HepG2 (cell line): ENCODE results near the gene CLBA1. TPM values are rescaled to one million over a fixed set of nuclear protein-coding genes. Genes with fewer than 3 reads are reported as not detected.
A peak's percentile ranks its signal among the peaks of the same experiment; 100 is the strongest.

Experiments used
- BRD4 ChIP-seq: sonication (generic); formaldehyde crosslinking; IDR thresholded peaks from 2 replicates; pipeline ENCODE4 v1.4.0; 2020; ENCODE audit warnings: missing genetic modification reagents
- FOXA3 ChIP-seq: IDR thresholded peaks from 2 replicates; pipeline ENCODE4 v1.6.1; 2016; ENCODE audit warnings: missing genetic modification reagents, missing compliant biosample characterization
- KLF11 ChIP-seq: IDR thresholded peaks from 2 replicates; pipeline ENCODE4 v1.6.1; 2016; ENCODE audit warnings: missing compliant biosample characterization
- LCORL ChIP-seq, 2 experiments: fragments of 450-650 bp in 1 of 2; sonication (generic) in 1 of 2; formaldehyde crosslinking in 1 of 2; IDR thresholded peaks; 2 replicates each; pipeline versions ENCODE4 v1.5.0 to v1.6.1; 2017 to 2020; ENCODE audit warnings: antibody characterized with exemption in 1 of 2, missing genetic modification reagents in 1 of 2
- MLLT10 ChIP-seq: sonication (generic); formaldehyde crosslinking; IDR thresholded peaks from 2 replicates; pipeline ENCODE4 v1.4.0; 2020; ENCODE audit warnings: missing genetic modification reagents
- NFIB ChIP-seq: sonication (generic); formaldehyde crosslinking; IDR thresholded peaks from 2 replicates; pipeline ENCODE4 v1.9.0; 2021; ENCODE audit warnings: missing genetic modification reagents, mild to moderate bottlenecking, borderline replicate concordance
- RARA ChIP-seq: IDR thresholded peaks from 2 replicates; pipeline ENCODE4 v1.6.1; 2016; ENCODE audit warnings: missing genetic modification reagents, missing compliant biosample characterization
- ZC3H13 ChIP-seq: sonication (generic); formaldehyde crosslinking; IDR thresholded peaks from 2 replicates; pipeline ENCODE4 v1.8.1; 2023; ENCODE audit warnings: mild to moderate bottlenecking, missing genetic modification reagents, moderate library complexity
- ZNF260 ChIP-seq: sonication (generic); formaldehyde crosslinking; IDR thresholded peaks from 2 replicates; pipeline ENCODE4 v1.4.0; 2020; ENCODE audit warnings: missing genetic modification reagents, low read depth, mild to moderate bottlenecking, borderline replicate concordance
- ZNF296 ChIP-seq: sonication (generic); formaldehyde crosslinking; conservative IDR thresholded peaks from 2 replicates; pipeline ENCODE4 v1.5.0; 2020; ENCODE audit warnings: mild to moderate bottlenecking, missing genetic modification reagents
- ZNF331 ChIP-seq: sonication (generic); formaldehyde crosslinking; IDR thresholded peaks from 2 replicates; pipeline ENCODE4 v1.4.0; 2020; ENCODE audit warnings: missing genetic modification reagents
- ZNF446 ChIP-seq: sonication (generic); formaldehyde crosslinking; IDR thresholded peaks from 2 replicates; pipeline ENCODE4 v1.5.0; 2020; ENCODE audit warnings: mild to moderate bottlenecking, missing genetic modification reagents
- ZNF572 ChIP-seq: sonication (generic); formaldehyde crosslinking; IDR thresholded peaks from 2 replicates; pipeline ENCODE4 v1.5.1; 2020; ENCODE audit warnings: mild to moderate bottlenecking, missing genetic modification reagents
- ZNF619 ChIP-seq: sonication (generic); formaldehyde crosslinking; IDR thresholded peaks from 2 replicates; pipeline ENCODE4 v1.4.0; 2020; ENCODE audit warnings: mild to moderate bottlenecking, missing genetic modification reagents
- ZNF644 ChIP-seq: IDR thresholded peaks from 2 replicates; pipeline ENCODE4 v1.6.1; 2016; ENCODE audit warnings: low read depth
- ZNF670 ChIP-seq: sonication (generic); formaldehyde crosslinking; IDR thresholded peaks from 2 replicates; pipeline ENCODE4 v1.8.0; 2022; ENCODE audit warnings: mild to moderate bottlenecking, missing genetic modification reagents, borderline replicate concordance
- ZNF709 ChIP-seq: sonication (generic); formaldehyde crosslinking; IDR thresholded peaks from 2 replicates; pipeline ENCODE4 v1.5.0; 2020; ENCODE audit warnings: mild to moderate bottlenecking, missing genetic modification reagents
- polyA plus RNA-seq, 8 experiments: library from polyadenylated mRNA; depleted of rRNA in 3 of 8; stranded (reverse) in 7 of 8; unstranded in 1 of 8; fragments of >200 nt; fragmentation: Illumina TruSeq in 4 of 8; extraction: Trizol in 4 of 8; gene quantifications; 2 replicates each; pipeline versions ENCODE4 v1.2.1 to v1.2.3, GENCODE V29; 2011 to 2016; ENCODE audit warnings: low read depth in 4 of 8, missing spikeins in 1 of 8, mixed read lengths in 1 of 8; ENCODE audit not compliant: insufficient read depth in 1 of 8
- total RNA-seq, 5 experiments: library from RNA; depleted of rRNA; stranded (reverse); fragments of >200 nt; fragmentation: Illumina TruSeq; extraction: Trizol; gene quantifications; 2 replicates each; pipeline ENCODE4 v1.2.3, GENCODE V29; 2016; ENCODE audit warnings: low read depth in 1 of 5
- TF ChIP-seq, protein P1 (sequence below): IDR thresholded peaks from 2 replicates; pipeline ENCODE4 v1.6.1; 2016; ENCODE audit warnings: mild to moderate bottlenecking
- TF ChIP-seq, protein P2 (sequence below): sonication (generic); formaldehyde crosslinking; IDR thresholded peaks from 2 replicates; pipeline ENCODE4 v1.8.0; 2022; ENCODE audit warnings: missing genetic modification reagents, mild to moderate bottlenecking, moderate library complexity, borderline replicate concordance
- TF ChIP-seq, protein P3 (sequence below): sonication (generic); formaldehyde crosslinking; IDR thresholded peaks from 2 replicates; pipeline ENCODE4 v1.9.0; 2021; ENCODE audit warnings: missing genetic modification reagents, mild to moderate bottlenecking, borderline replicate concordance
- TF ChIP-seq, protein P4 (sequence below): sonication (generic); formaldehyde crosslinking; IDR thresholded peaks from 2 replicates; pipeline ENCODE4 v1.8.0; 2022; ENCODE audit warnings: mild to moderate bottlenecking, missing genetic modification reagents, moderate library complexity
- TF ChIP-seq, protein P5 (sequence below): sonication (generic); formaldehyde crosslinking; IDR thresholded peaks from 2 replicates; pipeline ENCODE4 v1.4.0; 2020; ENCODE audit warnings: missing genetic modification reagents

The CLBA1 gene
- total and polyA plus RNA-seq, 2 of the 13 experiments (the other 11 are each of a cell fraction or from before 2014, with no cell fraction given), result 1.2 to 1.4 TPM

DNA sequence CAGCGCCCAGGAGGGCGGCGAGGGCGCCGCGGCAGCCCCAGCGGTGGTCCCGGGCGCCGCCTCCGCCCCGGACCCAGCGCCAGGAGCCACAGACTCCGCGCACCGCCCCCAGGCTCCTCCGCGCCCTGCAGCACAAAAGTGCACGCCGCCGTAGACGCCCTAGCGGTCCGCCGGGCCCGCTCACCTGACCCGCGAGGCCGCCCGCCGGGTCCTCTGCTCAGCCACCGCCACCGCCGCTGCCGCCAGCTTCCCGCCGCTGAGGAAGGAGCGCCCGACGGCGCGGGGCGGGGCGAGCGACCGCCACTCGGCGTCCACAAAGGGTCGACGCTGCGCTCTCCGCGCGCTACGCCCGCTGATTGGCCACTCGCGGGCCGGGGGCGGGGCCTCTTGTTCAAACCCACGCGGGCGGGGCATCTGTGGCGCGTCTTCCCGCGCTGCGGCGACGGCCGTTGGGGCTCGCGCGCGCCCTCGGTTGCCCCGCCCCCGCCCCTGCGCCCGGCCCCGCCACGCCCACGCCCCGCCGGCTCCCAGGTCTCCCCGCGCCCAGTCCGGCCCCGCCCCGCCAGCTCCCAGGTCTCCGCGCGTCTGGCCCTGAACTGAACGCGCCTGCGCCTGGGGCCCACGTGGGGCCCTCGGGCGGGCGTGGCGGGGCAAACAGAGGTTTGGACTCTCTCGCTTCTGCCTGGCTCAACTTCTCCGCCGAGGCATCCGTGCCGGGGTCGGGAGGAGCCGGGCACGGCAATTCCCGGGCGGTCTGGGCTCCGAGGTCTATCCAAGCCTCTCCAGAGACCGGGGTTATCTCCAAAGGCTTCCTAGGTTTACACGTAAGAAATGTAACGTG, 35.4 kb downstream of the CLBA1 start, which contains the start of gene CDCA4 (continued):
- TF ChIP-seq, protein P1, sequence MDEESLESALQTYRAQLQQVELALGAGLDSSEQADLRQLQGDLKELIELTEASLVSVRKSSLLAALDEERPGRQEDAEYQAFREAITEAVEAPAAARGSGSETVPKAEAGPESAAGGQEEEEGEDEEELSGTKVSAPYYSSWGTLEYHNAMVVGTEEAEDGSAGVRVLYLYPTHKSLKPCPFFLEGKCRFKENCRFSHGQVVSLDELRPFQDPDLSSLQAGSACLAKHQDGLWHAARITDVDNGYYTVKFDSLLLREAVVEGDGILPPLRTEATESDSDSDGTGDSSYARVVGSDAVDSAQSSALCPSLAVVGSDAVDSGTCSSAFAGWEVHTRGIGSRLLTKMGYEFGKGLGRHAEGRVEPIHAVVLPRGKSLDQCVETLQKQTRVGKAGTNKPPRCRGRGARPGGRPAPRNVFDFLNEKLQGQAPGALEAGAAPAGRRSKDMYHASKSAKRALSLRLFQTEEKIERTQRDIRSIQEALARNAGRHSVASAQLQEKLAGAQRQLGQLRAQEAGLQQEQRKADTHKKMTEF (CRISPR knock-in tag), result peak; percentile 77; the same call in 1 of the 2 replicates
- no peak for TF ChIP-seq LCORL (IDR thresholded peaks at IDR 0.05)
- TF ChIP-seq LCORL (CRISPR knock-in tag; IDR thresholded peaks at IDR 0.05), result no peak
- TF ChIP-seq ZNF619, result no peak
- TF ChIP-seq, protein P2, sequence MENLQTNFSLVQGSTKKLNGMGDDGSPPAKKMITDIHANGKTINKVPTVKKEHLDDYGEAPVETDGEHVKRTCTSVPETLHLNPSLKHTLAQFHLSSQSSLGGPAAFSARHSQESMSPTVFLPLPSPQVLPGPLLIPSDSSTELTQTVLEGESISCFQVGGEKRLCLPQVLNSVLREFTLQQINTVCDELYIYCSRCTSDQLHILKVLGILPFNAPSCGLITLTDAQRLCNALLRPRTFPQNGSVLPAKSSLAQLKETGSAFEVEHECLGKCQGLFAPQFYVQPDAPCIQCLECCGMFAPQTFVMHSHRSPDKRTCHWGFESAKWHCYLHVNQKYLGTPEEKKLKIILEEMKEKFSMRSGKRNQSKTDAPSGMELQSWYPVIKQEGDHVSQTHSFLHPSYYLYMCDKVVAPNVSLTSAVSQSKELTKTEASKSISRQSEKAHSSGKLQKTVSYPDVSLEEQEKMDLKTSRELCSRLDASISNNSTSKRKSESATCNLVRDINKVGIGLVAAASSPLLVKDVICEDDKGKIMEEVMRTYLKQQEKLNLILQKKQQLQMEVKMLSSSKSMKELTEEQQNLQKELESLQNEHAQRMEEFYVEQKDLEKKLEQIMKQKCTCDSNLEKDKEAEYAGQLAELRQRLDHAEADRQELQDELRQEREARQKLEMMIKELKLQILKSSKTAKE, result no peak
- TF ChIP-seq NFIB (CRISPR knock-in tag), result no peak
- no peak; the same call in 1 of the 2 replicates for TF ChIP-seq ZNF709 (CRISPR knock-in tag)
- no peak for TF ChIP-seq RARA (CRISPR knock-in tag)
- no peak for TF ChIP-seq ZNF572 (CRISPR knock-in tag)
- no peak for TF ChIP-seq ZNF260 (CRISPR knock-in tag)
- TF ChIP-seq MLLT10, result no peak
- TF ChIP-seq ZNF670 (CRISPR knock-in tag), result no peak
- no peak; the same call in 1 of the 2 replicates for TF ChIP-seq FOXA3 (CRISPR knock-in tag)
- 0 out of 2 replicates have a peak, but pooled peaks have one; percentile 20 for TF ChIP-seq BRD4
- TF ChIP-seq ZC3H13 (CRISPR knock-in tag), result no peak; the same call in 1 of the 2 replicates
- TF ChIP-seq ZNF446 (CRISPR knock-in tag), result no peak
- TF ChIP-seq, protein P3, sequence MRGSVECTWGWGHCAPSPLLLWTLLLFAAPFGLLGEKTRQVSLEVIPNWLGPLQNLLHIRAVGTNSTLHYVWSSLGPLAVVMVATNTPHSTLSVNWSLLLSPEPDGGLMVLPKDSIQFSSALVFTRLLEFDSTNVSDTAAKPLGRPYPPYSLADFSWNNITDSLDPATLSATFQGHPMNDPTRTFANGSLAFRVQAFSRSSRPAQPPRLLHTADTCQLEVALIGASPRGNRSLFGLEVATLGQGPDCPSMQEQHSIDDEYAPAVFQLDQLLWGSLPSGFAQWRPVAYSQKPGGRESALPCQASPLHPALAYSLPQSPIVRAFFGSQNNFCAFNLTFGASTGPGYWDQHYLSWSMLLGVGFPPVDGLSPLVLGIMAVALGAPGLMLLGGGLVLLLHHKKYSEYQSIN, result no peak
- TF ChIP-seq ZNF331 (CRISPR knock-in tag), result peak; percentile 14; the same call in 1 of the 2 replicates
- TF ChIP-seq, protein P4, sequence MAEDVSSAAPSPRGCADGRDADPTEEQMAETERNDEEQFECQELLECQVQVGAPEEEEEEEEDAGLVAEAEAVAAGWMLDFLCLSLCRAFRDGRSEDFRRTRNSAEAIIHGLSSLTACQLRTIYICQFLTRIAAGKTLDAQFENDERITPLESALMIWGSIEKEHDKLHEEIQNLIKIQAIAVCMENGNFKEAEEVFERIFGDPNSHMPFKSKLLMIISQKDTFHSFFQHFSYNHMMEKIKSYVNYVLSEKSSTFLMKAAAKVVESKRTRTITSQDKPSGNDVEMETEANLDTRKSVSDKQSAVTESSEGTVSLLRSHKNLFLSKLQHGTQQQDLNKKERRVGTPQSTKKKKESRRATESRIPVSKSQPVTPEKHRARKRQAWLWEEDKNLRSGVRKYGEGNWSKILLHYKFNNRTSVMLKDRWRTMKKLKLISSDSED (CRISPR knock-in tag), result 0 out of 2 replicates have a peak, but pooled peaks have one; percentile 66
- no peak for TF ChIP-seq ZNF644 (CRISPR knock-in tag)
- no peak for TF ChIP-seq ZNF296
- TF ChIP-seq, protein P5, sequence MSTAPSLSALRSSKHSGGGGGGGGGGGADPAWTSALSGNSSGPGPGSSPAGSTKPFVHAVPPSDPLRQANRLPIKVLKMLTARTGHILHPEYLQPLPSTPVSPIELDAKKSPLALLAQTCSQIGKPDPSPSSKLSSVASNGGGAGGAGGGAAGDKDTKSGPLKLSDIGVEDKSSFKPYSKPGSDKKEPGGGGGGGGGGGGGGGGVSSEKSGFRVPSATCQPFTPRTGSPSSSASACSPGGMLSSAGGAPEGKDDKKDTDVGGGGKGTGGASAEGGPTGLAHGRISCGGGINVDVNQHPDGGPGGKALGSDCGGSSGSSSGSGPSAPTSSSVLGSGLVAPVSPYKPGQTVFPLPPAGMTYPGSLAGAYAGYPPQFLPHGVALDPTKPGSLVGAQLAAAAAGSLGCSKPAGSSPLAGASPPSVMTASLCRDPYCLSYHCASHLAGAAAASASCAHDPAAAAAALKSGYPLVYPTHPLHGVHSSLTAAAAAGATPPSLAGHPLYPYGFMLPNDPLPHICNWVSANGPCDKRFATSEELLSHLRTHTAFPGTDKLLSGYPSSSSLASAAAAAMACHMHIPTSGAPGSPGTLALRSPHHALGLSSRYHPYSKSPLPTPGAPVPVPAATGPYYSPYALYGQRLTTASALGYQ (CRISPR knock-in tag), result peak; percentile 30; the same call in 1 of the 2 replicates
- no peak for TF ChIP-seq KLF11 (CRISPR knock-in tag)
